HepG2 (cell line): ENCODE measurements around the gene DENND2A. TPM values are rescaled to one million over a fixed set of nuclear protein-coding genes. Genes with fewer than 3 reads are reported as not detected.

Source experiments
- AGO2 ChIP-seq: fragments of 200-400 bp; formaldehyde crosslinking; optimal IDR thresholded peaks from 2 replicates; pipeline ENCODE3; 2017; ENCODE audit warnings: mild to moderate bottlenecking, low read depth, low read length, moderate library complexity
- ATM ChIP-seq: fragments of 450-650 bp; IDR thresholded peaks from 2 replicates; pipeline ENCODE4 v1.7.1; 2017; ENCODE audit warnings: mild to moderate bottlenecking, borderline replicate concordance
- CEBPB ChIP-seq: IDR thresholded peaks from 2 replicates; pipeline ENCODE4 v1.6.1; 2011; ENCODE audit warnings: low read depth, low read length, improper control_type of control experiment, borderline replicate concordance
- DR1 ChIP-seq: sonication (generic); formaldehyde crosslinking; IDR thresholded peaks from 2 replicates; pipeline ENCODE4 v1.8.0; 2021; ENCODE audit warnings: mild to moderate bottlenecking, missing genetic modification reagents, inconsistent platforms
- KAT8 ChIP-seq: IDR thresholded peaks from 2 replicates; pipeline ENCODE4 v1.6.1; 2016; ENCODE audit warnings: missing genetic modification reagents, missing compliant biosample characterization
- KDM5B ChIP-seq: sonication (generic); formaldehyde crosslinking; IDR thresholded peaks from 2 replicates; pipeline ENCODE4 v1.4.0; 2020; ENCODE audit warnings: missing genetic modification reagents, mild to moderate bottlenecking, borderline replicate concordance
- SMAD1 ChIP-seq: sonication (generic); formaldehyde crosslinking; IDR thresholded peaks from 2 replicates; pipeline ENCODE4 v1.4.0; 2020; ENCODE audit warnings: missing genetic modification reagents, low read depth, mild to moderate bottlenecking, borderline replicate concordance
- SP2 ChIP-seq: sonication (generic); formaldehyde crosslinking; IDR thresholded peaks from 2 replicates; pipeline ENCODE4 v1.5.1; 2020; ENCODE audit warnings: mild to moderate bottlenecking, missing genetic modification reagents
- TCF12 ChIP-seq, 2 experiments: fragments of 450-650 bp in 1 of 2; sonication (generic) in 1 of 2; formaldehyde crosslinking in 1 of 2; IDR thresholded peaks; 2 replicates each; pipeline versions ENCODE4 v1.6.1 to v1.8.0; 2017 to 2022; ENCODE audit warnings: antibody characterized with exemption in 1 of 2, mild to moderate bottlenecking in 1 of 2, missing genetic modification reagents in 1 of 2, moderate library complexity in 1 of 2
- TP53 ChIP-seq: sonication (generic); formaldehyde crosslinking; conservative IDR thresholded peaks from 2 replicates; pipeline ENCODE4 v1.4.0; 2020; ENCODE audit warnings: missing genetic modification reagents
- XRCC5 ChIP-seq: fragments of 200-400 bp; formaldehyde crosslinking; optimal IDR thresholded peaks from 2 replicates; pipeline ENCODE3; 2017; ENCODE audit warnings: mild to moderate bottlenecking, low read length
- ZBTB3 ChIP-seq: sonication (generic); formaldehyde crosslinking; IDR thresholded peaks from 2 replicates; pipeline ENCODE4 v1.4.0; 2020; ENCODE audit warnings: low read depth, mild to moderate bottlenecking, moderate library complexity, missing genetic modification reagents, borderline replicate concordance
- ZNF121 ChIP-seq: sonication (generic); formaldehyde crosslinking; IDR thresholded peaks from 2 replicates; pipeline ENCODE4 v1.5.0; 2020; ENCODE audit warnings: mild to moderate bottlenecking, missing genetic modification reagents
- ZNF234 ChIP-seq: sonication (generic); formaldehyde crosslinking; conservative IDR thresholded peaks from 2 replicates; pipeline ENCODE4 v1.5.1; 2020; ENCODE audit warnings: mild to moderate bottlenecking, missing genetic modification reagents
- ZNF619 ChIP-seq: sonication (generic); formaldehyde crosslinking; IDR thresholded peaks from 2 replicates; pipeline ENCODE4 v1.4.0; 2020; ENCODE audit warnings: mild to moderate bottlenecking, missing genetic modification reagents
- polyA plus RNA-seq, 8 experiments: library from polyadenylated mRNA; depleted of rRNA in 3 of 8; stranded (reverse) in 7 of 8; unstranded in 1 of 8; fragments of >200 nt; fragmentation: Illumina TruSeq in 4 of 8; extraction: Trizol in 4 of 8; gene quantifications; 2 replicates each; pipeline versions ENCODE4 v1.2.1 to v1.2.3, GENCODE V29; 2011 to 2016; ENCODE audit warnings: low read depth in 4 of 8, missing spikeins in 1 of 8, mixed read lengths in 1 of 8; ENCODE audit not compliant: insufficient read depth in 1 of 8
- total RNA-seq, 5 experiments: library from RNA; depleted of rRNA; stranded (reverse); fragments of >200 nt; fragmentation: Illumina TruSeq; extraction: Trizol; gene quantifications; 2 replicates each; pipeline ENCODE4 v1.2.3, GENCODE V29; 2016; ENCODE audit warnings: low read depth in 1 of 5
- TF ChIP-seq, protein P1 (sequence below): sonication (generic); formaldehyde crosslinking; IDR thresholded peaks from 2 replicates; pipeline ENCODE4 v1.9.0; 2021; ENCODE audit warnings: mild to moderate bottlenecking, missing genetic modification reagents
- TF ChIP-seq, protein P2 (sequence below): IDR thresholded peaks from 2 replicates; pipeline ENCODE4 v1.6.1; 2012; ENCODE audit warnings: inconsistent platforms
- TF ChIP-seq, protein P3 (sequence below): sonication (generic); formaldehyde crosslinking; IDR thresholded peaks from 2 replicates; pipeline ENCODE4 v1.8.0; 2022; ENCODE audit warnings: low read depth, missing genetic modification reagents
- TF ChIP-seq, protein P4 (sequence below): IDR thresholded peaks from 2 replicates; pipeline ENCODE4 v1.6.1; 2016
- TF ChIP-seq, protein P5 (sequence below): sonication (generic); formaldehyde crosslinking; IDR thresholded peaks from 2 replicates; pipeline ENCODE4 v1.4.0; 2020; ENCODE audit warnings: missing genetic modification reagents

The DENND2A gene
- total and polyA plus RNA-seq, 2 of the 13 experiments (the other 11 are each of a cell fraction or from before 2014, with no cell fraction given), result not detected

DNA sequence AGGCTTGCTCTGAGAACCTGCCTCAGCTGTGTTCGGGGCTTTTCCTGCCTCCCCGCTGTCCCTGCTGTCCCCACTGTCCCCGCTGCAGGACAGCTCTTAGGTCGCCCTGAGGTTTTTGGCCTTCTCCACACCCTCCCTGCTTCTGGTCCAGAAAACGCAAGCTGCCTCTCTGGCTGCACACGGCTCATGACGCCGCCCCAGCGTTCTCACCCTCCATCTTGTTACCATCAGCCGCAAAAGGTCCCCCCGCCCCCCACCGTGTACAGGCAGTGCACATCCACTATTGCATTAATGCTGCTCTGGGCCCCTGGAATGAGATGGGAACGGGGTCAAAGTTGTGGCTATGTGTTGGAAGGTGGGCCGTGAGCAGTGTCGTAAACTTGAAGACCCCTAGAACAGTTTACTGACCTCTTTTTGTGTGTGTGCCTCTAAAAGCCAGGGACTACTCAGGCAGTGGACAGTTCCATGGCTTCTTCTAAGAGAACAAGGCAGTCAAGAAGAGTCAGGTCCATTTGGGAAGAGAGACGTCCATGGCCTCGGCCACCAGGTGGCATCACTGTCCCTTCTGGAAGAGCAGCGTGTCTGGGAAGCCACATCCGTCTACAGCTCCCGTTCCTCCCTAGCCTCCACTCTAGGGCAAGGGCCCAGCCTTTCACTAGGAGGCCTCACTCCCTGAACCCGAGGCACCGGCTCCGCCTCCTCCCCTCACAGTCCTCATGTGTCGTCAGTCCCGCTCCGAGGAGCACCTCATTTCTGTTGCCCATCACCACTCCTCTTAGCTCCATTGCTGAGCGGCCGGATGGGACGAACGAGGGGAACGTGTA, 122.9 kb downstream of the DENND2A start (continued):
- TF ChIP-seq, protein P1, sequence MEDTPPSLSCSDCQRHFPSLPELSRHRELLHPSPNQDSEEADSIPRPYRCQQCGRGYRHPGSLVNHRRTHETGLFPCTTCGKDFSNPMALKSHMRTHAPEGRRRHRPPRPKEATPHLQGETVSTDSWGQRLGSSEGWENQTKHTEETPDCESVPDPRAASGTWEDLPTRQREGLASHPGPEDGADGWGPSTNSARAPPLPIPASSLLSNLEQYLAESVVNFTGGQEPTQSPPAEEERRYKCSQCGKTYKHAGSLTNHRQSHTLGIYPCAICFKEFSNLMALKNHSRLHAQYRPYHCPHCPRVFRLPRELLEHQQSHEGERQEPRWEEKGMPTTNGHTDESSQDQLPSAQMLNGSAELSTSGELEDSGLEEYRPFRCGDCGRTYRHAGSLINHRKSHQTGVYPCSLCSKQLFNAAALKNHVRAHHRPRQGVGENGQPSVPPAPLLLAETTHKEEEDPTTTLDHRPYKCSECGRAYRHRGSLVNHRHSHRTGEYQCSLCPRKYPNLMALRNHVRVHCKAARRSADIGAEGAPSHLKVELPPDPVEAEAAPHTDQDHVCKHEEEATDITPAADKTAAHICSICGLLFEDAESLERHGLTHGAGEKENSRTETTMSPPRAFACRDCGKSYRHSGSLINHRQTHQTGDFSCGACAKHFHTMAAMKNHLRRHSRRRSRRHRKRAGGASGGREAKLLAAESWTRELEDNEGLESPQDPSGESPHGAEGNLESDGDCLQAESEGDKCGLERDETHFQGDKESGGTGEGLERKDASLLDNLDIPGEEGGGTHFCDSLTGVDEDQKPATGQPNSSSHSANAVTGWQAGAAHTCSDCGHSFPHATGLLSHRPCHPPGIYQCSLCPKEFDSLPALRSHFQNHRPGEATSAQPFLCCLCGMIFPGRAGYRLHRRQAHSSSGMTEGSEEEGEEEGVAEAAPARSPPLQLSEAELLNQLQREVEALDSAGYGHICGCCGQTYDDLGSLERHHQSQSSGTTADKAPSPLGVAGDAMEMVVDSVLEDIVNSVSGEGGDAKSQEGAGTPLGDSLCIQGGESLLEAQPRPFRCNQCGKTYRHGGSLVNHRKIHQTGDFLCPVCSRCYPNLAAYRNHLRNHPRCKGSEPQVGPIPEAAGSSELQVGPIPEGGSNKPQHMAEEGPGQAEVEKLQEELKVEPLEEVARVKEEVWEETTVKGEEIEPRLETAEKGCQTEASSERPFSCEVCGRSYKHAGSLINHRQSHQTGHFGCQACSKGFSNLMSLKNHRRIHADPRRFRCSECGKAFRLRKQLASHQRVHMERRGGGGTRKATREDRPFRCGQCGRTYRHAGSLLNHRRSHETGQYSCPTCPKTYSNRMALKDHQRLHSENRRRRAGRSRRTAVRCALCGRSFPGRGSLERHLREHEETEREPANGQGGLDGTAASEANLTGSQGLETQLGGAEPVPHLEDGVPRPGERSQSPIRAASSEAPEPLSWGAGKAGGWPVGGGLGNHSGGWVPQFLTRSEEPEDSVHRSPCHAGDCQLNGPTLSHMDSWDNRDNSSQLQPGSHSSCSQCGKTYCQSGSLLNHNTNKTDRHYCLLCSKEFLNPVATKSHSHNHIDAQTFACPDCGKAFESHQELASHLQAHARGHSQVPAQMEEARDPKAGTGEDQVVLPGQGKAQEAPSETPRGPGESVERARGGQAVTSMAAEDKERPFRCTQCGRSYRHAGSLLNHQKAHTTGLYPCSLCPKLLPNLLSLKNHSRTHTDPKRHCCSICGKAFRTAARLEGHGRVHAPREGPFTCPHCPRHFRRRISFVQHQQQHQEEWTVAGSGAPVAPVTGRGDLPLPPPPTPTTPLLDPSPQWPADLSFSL (CRISPR knock-in tag), result no peak
- TF ChIP-seq ZNF234, result no peak
- TF ChIP-seq ATM, result no peak
- no peak for TF ChIP-seq ZBTB3
- TF ChIP-seq, protein P2, sequence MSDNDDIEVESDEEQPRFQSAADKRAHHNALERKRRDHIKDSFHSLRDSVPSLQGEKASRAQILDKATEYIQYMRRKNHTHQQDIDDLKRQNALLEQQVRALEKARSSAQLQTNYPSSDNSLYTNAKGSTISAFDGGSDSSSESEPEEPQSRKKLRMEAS, result no peak; the same call in 1 of the 2 replicates
- TF ChIP-seq ZNF619 (CRISPR knock-in tag), result no peak
- TF ChIP-seq CEBPB, result no peak
- TF ChIP-seq, protein P3, sequence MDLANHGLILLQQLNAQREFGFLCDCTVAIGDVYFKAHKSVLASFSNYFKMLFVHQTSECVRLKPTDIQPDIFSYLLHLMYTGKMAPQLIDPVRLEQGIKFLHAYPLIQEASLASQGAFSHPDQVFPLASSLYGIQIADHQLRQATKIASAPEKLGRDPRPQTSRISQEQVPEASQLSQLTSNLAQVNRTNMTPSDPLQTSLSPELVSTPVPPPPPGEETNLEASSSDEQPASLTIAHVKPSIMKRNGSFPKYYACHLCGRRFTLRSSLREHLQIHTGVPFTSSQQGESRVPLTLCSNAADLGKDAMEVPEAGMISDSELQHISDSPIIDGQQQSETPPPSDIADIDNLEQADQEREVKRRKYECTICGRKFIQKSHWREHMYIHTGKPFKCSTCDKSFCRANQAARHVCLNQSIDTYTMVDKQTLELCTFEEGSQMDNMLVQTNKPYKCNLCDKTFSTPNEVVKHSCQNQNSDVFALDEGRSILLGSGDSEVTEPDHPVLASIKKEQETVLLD, result no peak
- TF ChIP-seq KDM5B (CRISPR knock-in tag), result peak; percentile 38; the same call in 1 of the 2 replicates
- no peak for TF ChIP-seq SMAD1 (CRISPR knock-in tag)
- TF ChIP-seq DR1 (CRISPR knock-in tag), result no peak
- TF ChIP-seq AGO2, result no peak
- TF ChIP-seq SP2 (CRISPR knock-in tag), result no peak
- TF ChIP-seq, protein P4, sequence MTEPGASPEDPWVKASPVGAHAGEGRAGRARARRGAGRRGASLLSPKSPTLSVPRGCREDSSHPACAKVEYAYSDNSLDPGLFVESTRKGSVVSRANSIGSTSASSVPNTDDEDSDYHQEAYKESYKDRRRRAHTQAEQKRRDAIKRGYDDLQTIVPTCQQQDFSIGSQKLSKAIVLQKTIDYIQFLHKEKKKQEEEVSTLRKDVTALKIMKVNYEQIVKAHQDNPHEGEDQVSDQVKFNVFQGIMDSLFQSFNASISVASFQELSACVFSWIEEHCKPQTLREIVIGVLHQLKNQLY (CRISPR knock-in tag), result no peak
- no peak for TF ChIP-seq TP53
- no peak for TF ChIP-seq ZNF121 (CRISPR knock-in tag)
- TF ChIP-seq KAT8 (CRISPR knock-in tag), result no peak
- TF ChIP-seq, protein P5, sequence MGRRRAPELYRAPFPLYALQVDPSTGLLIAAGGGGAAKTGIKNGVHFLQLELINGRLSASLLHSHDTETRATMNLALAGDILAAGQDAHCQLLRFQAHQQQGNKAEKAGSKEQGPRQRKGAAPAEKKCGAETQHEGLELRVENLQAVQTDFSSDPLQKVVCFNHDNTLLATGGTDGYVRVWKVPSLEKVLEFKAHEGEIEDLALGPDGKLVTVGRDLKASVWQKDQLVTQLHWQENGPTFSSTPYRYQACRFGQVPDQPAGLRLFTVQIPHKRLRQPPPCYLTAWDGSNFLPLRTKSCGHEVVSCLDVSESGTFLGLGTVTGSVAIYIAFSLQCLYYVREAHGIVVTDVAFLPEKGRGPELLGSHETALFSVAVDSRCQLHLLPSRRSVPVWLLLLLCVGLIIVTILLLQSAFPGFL (CRISPR knock-in tag), result no peak
- peak; percentile 89 for TF ChIP-seq XRCC5
- TF ChIP-seq TCF12 (IDR thresholded peaks at IDR 0.05), result no peak
- no peak for TF ChIP-seq TCF12 (CRISPR knock-in tag; IDR thresholded peaks at IDR 0.05)
